ENCODE results near the gene LMX1A.

Gene LMX1A

DNA sequence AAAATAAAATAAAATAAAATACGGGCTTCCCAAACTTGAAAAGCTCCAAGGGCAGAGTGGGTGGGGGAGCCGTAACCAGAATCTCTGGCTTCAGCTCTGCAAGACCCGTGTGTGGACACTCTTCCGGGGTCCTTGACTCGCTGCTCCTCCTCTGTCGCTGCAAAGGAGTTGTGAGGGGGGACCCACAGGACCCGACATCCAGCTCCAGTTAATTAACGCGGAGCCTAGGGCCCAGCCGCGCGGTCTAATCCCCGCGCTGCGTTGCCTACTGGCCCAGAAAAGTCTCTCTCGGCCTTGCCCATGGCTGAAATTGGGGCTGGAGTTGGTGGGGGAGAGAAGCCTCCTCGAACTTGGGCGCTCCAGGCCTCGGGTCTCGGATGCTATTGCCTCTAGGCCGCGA, 1.8 kb downstream of the LMX1A start:
- Histone ChIP-seq H3K4me1 (ENCODE audit: insufficient read depth, low read length) (no peaks in the 10 kb centered on the region), H3K9me3 (ENCODE audit: low read length) (no peaks in the 10 kb centered on the region), H3K4me3 (ENCODE audit: low read length) (no peak overlapping the region), H3K27me3 (ENCODE audit: insufficient read depth, low read length) (peaks cover 93% of the 10 kb centered on the region), H3K36me3 (ENCODE audit: insufficient read depth, low read length) (no peaks in the 10 kb centered on the region), H2AFZ (ENCODE audit: low read depth, low read length) (no peak overlapping the region)

DNA sequence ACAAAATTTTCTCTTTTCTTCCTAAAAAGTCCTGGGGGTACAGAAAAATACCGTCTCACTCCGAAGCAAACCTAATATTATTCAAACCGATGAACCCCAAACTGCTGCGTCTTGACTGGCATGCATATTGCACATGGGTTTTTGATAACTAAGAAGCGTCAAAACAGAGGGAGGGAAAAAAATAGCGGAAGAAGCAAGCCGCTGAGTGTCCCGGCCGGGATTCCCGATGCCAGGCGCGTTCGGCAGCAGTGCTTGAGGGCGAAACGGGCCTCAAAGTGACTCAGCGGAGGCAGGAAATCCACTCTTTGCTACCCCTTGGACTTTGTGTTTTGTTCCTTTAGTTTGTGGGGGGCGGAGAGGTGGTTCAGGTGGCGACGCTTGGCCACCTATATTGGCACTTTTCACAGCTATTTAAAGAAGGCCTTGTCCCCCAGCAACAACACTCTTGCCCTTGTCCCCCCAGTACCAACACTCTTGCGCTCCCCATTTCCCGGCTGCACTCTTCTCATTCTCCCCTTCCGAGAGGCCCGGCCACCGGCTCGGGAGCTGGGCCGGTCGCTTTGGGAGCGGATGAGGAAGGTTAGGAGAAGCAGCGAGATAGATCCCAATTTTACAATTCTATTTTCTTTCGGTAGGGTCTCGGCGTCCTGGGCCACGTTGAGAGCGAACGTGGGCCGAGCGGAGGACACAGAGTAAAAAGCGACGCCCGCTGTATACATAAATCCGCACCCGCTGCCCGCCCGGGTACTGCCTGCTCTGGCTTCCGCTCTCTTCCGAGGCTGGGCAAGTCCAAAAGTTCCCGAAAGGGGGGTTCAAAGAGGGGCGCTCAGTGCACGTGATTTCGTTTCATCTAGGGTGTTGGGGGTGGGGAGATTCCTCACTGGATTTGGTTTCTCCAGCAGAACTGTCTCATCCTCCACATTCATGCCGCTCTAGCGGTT, 2.5 kb downstream of the LMX1A start:
- H3K9me3 ChIP-seq (ENCODE audit: low read length) = no peaks in the 10 kb centered on the region
- H3K27me3 ChIP-seq (ENCODE audit: insufficient read depth, low read length) = peaks cover 89% of the 10 kb centered on the region
- no peaks in the 10 kb centered on the region for H3K4me1 ChIP-seq (ENCODE audit: insufficient read depth, low read length)
- H2AFZ ChIP-seq (ENCODE audit: low read depth, low read length) = no peak overlapping the region
- no peaks in the 10 kb centered on the region for H3K36me3 ChIP-seq (ENCODE audit: insufficient read depth, low read length)
- no peak overlapping the region for H3K4me3 ChIP-seq (ENCODE audit: low read length)

- Histone ChIP-seq H3K36me3 (ENCODE audit: insufficient read depth, low read length) (no peaks in the 10 kb centered on the region), H3K27me3 (ENCODE audit: insufficient read depth, low read length) (peaks cover 85% of the 10 kb centered on the region), H2AFZ (ENCODE audit: low read depth, low read length) (no peak overlapping the region), H3K4me1 (ENCODE audit: insufficient read depth, low read length) (no peaks in the 10 kb centered on the region), H3K9me3 (ENCODE audit: low read length) (no peaks in the 10 kb centered on the region), H3K4me3 (ENCODE audit: low read length) (no peak overlapping the region)
These were observed 3.8 kb downstream of the LMX1A start for GRCh38 chr1:165352442-165353293.

DNA sequence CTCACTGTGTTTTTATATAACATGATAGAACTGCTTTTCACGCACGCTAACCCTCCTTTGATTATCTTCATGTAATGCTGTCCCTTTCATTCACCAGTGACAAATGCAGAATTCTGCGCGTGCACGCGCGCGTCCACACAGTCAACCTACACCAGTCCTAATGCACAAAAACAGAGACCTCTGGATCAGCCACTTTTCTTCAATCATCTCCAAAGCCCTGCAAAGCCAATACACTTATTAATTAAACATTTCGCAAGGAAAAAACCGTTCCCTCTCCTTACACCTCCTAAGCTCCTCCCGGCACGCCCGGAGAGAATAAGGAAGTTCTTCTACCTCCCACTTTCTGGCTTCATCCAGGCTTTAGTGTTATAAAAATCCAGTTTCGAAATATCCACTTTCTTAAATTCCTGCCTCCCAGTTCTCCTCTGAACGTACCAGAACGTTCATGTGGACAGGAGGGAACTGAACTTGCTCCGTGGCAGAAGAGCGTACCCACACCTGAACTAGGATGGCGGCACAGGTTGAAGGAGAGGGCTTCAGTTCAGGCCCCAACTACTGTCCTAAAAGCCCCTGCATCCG, 4.6 kb downstream of the LMX1A start:
- Histone ChIP-seq H2AFZ (ENCODE audit: low read depth, low read length) (no peak overlapping the region), H3K4me1 (ENCODE audit: insufficient read depth, low read length) (no peaks in the 10 kb centered on the region), H3K9me3 (ENCODE audit: low read length) (no peaks in the 10 kb centered on the region), H3K36me3 (ENCODE audit: insufficient read depth, low read length) (no peaks in the 10 kb centered on the region), H3K4me3 (ENCODE audit: low read length) (no peak overlapping the region), H3K27me3 (ENCODE audit: insufficient read depth, low read length) (peaks cover 82% of the 10 kb centered on the region)

DNA sequence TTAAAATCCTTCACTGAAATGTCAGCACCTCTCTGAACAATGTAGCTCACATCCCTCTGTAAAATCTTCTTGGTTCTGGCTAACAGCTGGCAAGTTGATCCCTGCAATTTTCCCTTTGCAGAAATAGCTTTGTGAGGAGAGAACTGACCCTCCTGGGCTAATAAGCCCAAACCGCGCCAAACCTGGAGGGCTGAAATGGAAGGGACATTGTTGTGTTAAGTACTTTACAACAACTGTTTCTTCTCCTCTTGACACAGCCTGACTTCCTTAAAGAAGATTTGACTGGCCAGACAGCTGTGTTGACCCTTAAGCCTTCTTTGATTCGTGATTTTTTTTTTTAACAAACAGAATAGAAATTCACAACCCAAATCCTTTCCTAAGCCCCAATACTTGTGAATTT, 5.7 kb downstream of the LMX1A start:
- H3K4me3 ChIP-seq (ENCODE audit: low read length) = no peak overlapping the region
- no peak overlapping the region for H2AFZ ChIP-seq (ENCODE audit: low read depth, low read length)

GRCh38 chr1:165345502-165345901, 11.0 kb downstream of the LMX1A start:
- H3K9me3 ChIP-seq (ENCODE audit: low read length) = no peaks in the 10 kb centered on the region
- no peaks in the 10 kb centered on the region for H3K4me1 ChIP-seq (ENCODE audit: insufficient read depth, low read length)
- H3K36me3 ChIP-seq (ENCODE audit: insufficient read depth, low read length) = no peaks in the 10 kb centered on the region
- peaks cover 40% of the 10 kb centered on the region for H3K27me3 ChIP-seq (ENCODE audit: insufficient read depth, low read length)
- H2AFZ ChIP-seq (ENCODE audit: low read depth, low read length) = no peak overlapping the region
- no peak overlapping the region for H3K4me3 ChIP-seq (ENCODE audit: low read length)

More for the DNA sequence above, 5.7 kb downstream of the LMX1A start:
- Histone ChIP-seq H3K9me3 (ENCODE audit: low read length) (no peaks in the 10 kb centered on the region), H3K4me1 (ENCODE audit: insufficient read depth, low read length) (no peaks in the 10 kb centered on the region), H3K27me3 (ENCODE audit: insufficient read depth, low read length) (peaks cover 78% of the 10 kb centered on the region), H3K36me3 (ENCODE audit: insufficient read depth, low read length) (no peaks in the 10 kb centered on the region)

DNA sequence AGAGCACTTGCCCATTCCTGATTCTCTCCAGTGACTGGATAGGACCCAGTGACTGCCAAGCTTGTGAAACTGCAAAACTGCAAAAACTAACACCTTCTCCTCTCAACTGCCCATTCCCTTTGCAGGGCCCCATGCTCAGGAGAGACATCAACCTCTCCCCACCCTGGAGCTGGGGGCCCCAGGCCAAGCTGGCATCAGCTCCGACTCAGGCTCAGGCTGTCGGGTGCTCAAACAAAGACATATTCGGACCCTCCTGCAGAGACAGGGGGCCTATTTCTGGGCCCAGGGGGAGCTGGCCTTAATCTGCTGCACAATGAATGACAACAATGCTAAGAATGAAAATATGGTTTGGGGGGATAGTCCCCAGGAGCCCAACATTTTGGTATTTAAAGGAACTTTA, 11.8 kb downstream of the LMX1A start:
- Histone ChIP-seq H2AFZ (ENCODE audit: low read depth, low read length) (no peak overlapping the region), H3K4me1 (ENCODE audit: insufficient read depth, low read length) (no peaks in the 10 kb centered on the region), H3K9me3 (ENCODE audit: low read length) (no peaks in the 10 kb centered on the region), H3K4me3 (ENCODE audit: low read length) (no peak overlapping the region), H3K36me3 (ENCODE audit: insufficient read depth, low read length) (no peaks in the 10 kb centered on the region), H3K27me3 (ENCODE audit: insufficient read depth, low read length) (peaks cover 34% of the 10 kb centered on the region)

DNA sequence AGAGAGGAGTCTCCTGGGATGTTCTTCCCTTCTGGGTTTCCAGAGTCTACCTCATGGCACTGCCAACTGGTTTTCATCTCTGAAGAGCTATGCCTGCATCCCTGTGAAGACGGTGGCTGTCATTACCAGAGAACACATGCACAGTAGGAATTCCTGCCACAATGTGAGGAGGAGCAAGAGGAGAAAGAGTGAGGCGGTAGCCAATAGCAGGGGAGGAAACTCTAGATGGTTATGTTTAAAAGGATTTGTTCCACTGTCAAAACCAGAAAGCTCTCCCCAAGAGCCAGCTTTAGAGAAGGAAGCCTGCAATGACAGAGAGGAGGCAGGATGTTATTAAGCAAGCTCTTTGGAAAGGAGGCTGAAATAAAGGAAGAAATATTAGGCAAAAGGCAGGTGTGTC, 12.3 kb downstream of the LMX1A start:
- H3K36me3 ChIP-seq (ENCODE audit: insufficient read depth, low read length) = no peaks in the 10 kb centered on the region
- peaks cover 34% of the 10 kb centered on the region for H3K27me3 ChIP-seq (ENCODE audit: insufficient read depth, low read length)
- no peaks in the 10 kb centered on the region for H3K4me1 ChIP-seq (ENCODE audit: insufficient read depth, low read length)

GRCh38 chr1:165342587-165342986, 13.9 kb downstream of the LMX1A start:
- no peaks in the 10 kb centered on the region for H3K4me1 ChIP-seq (ENCODE audit: insufficient read depth, low read length)

More for the DNA sequence above, 12.3 kb downstream of the LMX1A start:
- no peak overlapping the region for H3K4me3 ChIP-seq (ENCODE audit: low read length)
- no peak overlapping the region for H2AFZ ChIP-seq (ENCODE audit: low read depth, low read length)
- H3K9me3 ChIP-seq (ENCODE audit: low read length) = no peaks in the 10 kb centered on the region

DNA sequence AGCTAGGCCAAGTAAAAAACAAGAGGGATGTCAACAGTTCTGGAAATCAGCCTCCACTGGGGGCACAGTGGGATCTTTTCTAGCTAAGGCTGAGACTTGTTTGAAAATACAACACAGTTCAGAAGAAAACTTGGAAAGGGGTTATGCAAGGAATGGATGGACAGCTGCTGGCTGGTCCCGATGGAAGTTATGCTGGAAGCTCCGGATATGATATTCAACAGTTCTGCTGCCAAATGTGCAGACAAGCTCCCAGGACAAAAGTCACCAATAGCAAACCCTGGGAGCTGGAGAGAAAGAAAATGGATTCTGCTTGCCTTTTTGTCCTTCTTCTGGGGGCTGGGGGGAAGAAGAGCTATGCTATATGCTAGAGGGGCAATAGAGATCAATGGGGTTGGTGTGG, 14.3 kb downstream of the LMX1A start:
- Histone ChIP-seq H3K4me3 (ENCODE audit: low read length) (no peak overlapping the region), H3K27me3 (ENCODE audit: insufficient read depth, low read length) (peaks cover 23% of the 10 kb centered on the region), H3K9me3 (ENCODE audit: low read length) (no peaks in the 10 kb centered on the region), H3K36me3 (ENCODE audit: insufficient read depth, low read length) (no peaks in the 10 kb centered on the region), H3K4me1 (ENCODE audit: insufficient read depth, low read length) (no peaks in the 10 kb centered on the region), H2AFZ (ENCODE audit: low read depth, low read length) (no peak overlapping the region)

More at GRCh38 chr1:165342587-165342986, 13.9 kb downstream of the LMX1A start:
- peaks cover 25% of the 10 kb centered on the region for H3K27me3 ChIP-seq (ENCODE audit: insufficient read depth, low read length)
- no peak overlapping the region for H2AFZ ChIP-seq (ENCODE audit: low read depth, low read length)
- H3K36me3 ChIP-seq (ENCODE audit: insufficient read depth, low read length) = no peaks in the 10 kb centered on the region
- no peak overlapping the region for H3K4me3 ChIP-seq (ENCODE audit: low read length)
- H3K9me3 ChIP-seq (ENCODE audit: low read length) = no peaks in the 10 kb centered on the region

DNA sequence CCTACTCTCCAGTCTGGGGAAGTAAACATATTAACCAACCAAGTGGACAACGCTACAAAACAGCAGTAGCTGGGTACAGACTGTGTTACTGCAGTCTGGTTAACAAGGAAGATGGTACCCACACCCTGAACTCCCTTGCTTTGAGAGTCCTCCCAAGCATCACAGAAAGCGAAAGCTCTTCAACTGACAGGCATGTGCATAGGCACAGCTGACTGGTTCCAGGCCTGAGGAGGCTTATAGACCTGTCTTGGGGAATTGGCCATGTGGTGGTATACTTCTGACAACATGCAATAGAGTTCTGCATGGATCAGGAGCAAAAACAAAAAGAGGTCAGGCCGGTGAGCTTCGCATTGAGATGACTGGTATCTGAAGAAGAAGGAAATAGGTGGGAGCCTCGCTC, 17.4 kb downstream of the LMX1A start:
- no peak overlapping the region for H3K4me3 ChIP-seq (ENCODE audit: low read length)
- no peak overlapping the region for H2AFZ ChIP-seq (ENCODE audit: low read depth, low read length)
- H3K4me1 ChIP-seq (ENCODE audit: insufficient read depth, low read length) = no peaks in the 10 kb centered on the region
- no peaks in the 10 kb centered on the region for H3K36me3 ChIP-seq (ENCODE audit: insufficient read depth, low read length)
- no peaks in the 10 kb centered on the region for H3K9me3 ChIP-seq (ENCODE audit: low read length)
- H3K27me3 ChIP-seq (ENCODE audit: insufficient read depth, low read length) = no peaks in the 10 kb centered on the region

DNA sequence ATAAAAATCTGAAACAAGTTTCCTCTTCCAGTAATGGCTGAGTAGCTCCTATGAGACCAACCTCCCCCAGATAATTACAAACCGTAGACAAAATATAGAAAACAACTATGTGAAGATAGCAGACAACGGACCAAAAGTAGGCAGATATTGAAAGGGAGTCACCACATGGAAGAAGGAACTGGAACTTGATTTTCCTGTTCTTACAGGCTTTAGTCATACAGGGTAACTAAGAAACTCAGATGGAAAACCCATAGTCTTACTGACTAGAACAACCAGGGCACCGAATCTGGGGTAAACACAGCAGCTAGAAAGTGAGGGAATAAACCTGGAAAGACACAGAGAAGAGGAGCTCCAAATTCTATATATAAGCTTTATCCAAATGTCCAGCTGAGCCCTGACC, 26.0 kb downstream of the LMX1A start:
- H3K36me3 ChIP-seq (ENCODE audit: insufficient read depth, low read length) = no peaks in the 10 kb centered on the region
- no peak overlapping the region for H2AFZ ChIP-seq (ENCODE audit: low read depth, low read length)
- H3K4me3 ChIP-seq (ENCODE audit: low read length) = no peak overlapping the region
- no peaks in the 10 kb centered on the region for H3K9me3 ChIP-seq (ENCODE audit: low read length)
- no peaks in the 10 kb centered on the region for H3K4me1 ChIP-seq (ENCODE audit: insufficient read depth, low read length)
- H3K27me3 ChIP-seq (ENCODE audit: insufficient read depth, low read length) = no peaks in the 10 kb centered on the region

- no peaks in the 10 kb centered on the region for H3K9me3 ChIP-seq (ENCODE audit: low read length)
- H3K4me3 ChIP-seq (ENCODE audit: low read length) = no peak overlapping the region
- no peaks in the 10 kb centered on the region for H3K4me1 ChIP-seq (ENCODE audit: insufficient read depth, low read length)
- no peaks in the 10 kb centered on the region for H3K27me3 ChIP-seq (ENCODE audit: insufficient read depth, low read length)
- H2AFZ ChIP-seq (ENCODE audit: low read depth, low read length) = no peak overlapping the region
- no peaks in the 10 kb centered on the region for H3K36me3 ChIP-seq (ENCODE audit: insufficient read depth, low read length)
These were observed 27.4 kb downstream of the LMX1A start for GRCh38 chr1:165329104-165329503.
